Measurements from ENCODE around the gene CYP46A1.

The CYP46A1 gene

DNA sequence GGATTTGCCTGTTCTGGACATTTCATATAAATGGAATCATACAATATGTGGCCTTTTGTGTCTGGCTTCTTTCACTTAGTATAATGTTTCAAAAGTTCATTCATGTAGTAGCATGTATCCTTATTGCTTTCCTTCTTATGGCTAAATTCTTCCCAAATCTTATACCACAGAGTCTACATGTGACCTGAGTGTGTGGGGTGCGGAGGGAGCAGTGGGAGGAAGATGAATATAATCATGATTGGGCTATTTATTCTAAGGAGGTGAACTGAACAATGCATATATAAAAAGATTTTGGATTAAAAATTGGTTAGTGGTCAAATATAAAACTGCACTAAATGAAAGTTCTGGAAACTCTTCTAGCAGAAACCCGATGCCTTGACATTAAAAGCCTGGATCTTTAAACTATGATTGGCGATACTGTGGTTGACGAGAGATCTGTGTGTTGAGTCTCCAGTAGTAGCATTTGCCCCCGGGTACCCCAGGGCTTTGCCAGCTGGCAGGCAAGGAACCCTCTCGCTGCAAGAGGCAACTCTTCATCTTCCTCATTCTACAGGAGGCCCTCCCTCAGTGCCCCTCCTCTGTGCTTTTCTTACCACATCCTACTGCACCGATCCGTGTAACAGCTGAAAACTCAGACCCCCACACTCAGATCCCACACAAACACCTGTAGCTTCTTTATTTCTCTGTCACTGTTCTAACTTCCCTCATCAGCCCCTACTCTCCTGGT is 2.6 kb downstream of the CYP46A1 start:
- in situ Hi-C loops (cut with HindIII; ENCODE audit: low sequenced_read_pairs) = loop anchor here (5.0 to 10.0 kb wide), 3 partner anchors 148 to 206 kb away; no protein-coding TSS in a partner anchor

DNA sequence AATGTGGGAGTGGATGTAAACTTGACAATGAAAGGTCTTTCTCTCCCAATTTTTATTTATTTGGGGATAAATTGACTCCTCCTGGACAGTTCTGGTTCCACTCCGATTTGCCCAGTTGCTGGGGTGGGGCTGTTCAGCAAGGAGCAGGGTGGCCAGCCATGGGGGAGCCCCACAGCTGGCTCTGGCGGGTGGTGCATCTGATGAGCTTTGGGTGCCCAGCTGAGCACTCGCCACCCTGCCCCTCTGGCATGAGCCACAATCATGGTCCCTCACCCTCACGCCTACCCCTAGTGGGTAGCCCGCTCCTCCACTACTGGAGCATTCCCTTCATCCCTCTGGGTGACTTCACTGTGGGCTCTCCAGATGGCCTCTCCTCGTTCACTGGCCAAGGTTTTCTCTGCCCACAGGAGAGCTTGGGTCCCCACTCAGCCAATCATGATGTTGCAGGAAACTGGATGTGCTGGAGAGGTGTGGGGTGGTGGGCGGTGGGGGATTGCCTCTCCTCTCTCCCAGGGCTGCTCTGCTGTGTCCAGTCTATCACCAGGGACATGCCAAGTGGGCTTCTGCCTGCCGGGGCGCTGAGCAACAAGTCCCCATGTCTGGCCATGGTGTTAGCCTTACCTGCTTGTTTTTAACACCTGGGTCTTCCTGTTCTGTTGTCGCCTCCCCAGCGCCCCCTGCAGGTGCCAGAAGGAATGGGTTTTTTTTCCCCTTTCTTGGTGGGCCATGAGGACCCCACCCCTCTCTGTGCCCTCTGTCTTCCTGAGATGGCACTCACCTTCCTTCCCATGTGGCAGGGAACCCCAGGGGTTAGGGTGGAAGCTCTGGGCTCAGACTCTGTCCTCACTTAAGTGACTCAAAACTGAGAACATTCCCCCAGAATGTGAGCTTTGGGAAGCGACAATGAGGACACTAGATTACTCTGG is 3.4 kb downstream of the CYP46A1 start:
- in situ Hi-C loops (cut with HindIII; ENCODE audit: low sequenced_read_pairs) = loop anchor here (5.0 to 10.0 kb wide), 3 partner anchors 147 to 205 kb away; no protein-coding TSS in a partner anchor

DNA sequence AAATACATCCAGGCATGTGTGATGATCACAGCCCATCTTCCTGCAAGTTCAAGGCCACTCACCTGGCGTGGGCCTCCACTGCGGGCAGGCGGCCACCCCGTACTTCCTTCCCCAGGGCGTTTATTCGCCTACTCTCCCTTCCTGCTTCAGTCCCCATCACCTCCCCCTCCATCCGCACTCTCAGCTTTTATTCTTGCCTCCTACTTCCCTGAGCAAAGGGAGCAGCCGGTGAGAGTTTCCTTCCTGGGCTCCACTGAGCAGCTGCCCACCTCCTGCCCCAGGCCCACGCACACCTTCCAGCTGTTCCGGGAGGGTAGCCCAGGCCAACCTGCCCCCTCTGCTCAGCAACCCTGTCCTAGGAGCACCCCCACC is 4.1 kb downstream of the CYP46A1 start:
- in situ Hi-C loops (cut with HindIII; ENCODE audit: low sequenced_read_pairs) = loop anchor here (5.0 to 10.0 kb wide), 3 partner anchors 147 to 204 kb away; no protein-coding TSS in a partner anchor

DNA sequence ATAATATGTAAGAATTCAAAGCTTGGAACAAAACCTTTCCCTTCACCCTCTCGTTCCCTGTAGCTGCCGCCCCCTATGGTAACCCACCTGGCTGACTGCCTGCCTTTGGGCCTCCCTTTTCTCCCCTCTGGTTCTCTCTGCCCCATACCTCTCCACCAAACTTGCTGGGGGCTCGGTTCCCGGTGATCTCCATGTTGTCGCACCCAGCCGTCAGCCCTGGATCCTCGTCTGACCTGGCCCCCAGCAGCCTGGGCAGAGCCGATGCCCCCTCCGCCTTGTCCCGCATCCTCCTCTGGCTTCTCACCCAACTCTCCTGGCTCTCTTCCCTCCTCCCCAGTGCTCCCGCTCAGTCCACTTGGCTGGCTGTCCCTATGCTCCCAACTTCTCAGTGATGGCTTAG is 4.5 kb downstream of the CYP46A1 start:
- in situ Hi-C loops (cut with HindIII; ENCODE audit: low sequenced_read_pairs) = loop anchor here (5.0 to 10.0 kb wide), 3 partner anchors 146 to 204 kb away; no protein-coding TSS in a partner anchor

DNA sequence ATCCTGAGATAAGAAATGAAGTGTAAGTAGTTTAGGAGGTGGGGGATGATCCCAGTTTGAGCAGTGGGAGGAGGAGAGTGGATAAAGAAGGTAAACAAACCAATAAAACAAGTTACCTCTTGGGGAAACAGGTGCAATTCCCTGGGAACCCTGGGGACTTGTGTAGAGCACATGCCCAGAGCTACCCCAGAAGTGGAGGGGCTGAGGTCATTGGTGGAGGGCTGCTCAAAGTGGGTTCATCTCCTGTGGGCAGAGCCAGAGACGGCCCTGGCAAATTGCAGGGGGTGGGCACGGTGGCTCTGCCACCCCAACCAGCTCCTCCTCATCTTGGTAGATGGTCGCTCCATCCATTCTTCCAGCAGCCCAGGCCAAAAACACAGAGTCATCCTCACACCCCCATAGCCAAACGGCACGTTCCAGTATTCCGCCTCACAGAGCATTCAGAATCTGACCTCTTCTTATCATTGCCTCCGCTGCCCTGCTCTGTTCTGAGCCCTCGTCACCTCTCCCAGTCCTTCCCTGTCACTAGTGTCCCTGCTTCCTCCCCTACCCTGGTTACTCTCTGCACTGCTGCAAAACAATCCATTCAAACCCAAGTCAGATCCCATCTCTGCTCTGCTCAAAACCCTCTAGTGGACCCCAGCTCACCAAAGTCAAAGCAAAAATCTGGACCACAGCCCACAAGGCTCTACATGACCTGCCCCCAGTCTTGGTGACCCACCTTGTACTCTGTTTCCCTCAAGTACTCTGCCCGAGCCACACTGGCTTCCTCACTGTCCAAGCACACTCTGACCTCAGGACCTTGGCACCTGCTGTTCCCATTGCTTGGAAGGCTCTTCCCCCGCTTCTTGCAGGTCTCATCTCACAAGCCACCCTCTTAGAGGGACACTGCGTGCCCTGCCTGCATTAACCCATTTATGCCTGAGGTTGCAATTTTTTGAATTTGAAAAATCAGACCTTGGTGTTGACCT is 5.5 kb downstream of the CYP46A1 start:
- in situ Hi-C loops (cut with HindIII; ENCODE audit: low sequenced_read_pairs) = loop anchor here (5.0 to 10.0 kb wide), 3 partner anchors 145 to 203 kb away; no protein-coding TSS in a partner anchor

DNA sequence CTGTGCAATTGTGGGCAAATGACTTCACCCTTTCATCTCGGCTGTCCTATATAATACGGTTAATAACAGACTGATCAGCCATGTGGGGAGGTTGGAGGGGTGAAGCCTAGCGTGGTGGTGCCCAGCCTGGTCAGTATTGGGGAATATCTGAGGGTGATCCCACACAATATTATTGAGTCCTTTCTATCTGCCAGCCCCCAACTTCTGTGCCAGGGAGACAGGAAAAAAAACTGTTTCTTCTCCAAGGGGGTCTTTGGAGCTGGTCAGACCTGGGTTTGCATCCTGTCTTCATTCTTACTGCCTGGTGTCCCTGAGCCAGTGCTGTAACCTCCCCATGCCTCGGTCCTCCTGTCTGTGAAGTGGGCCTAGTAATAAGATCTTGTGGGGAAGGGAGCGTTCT is 6.5 kb downstream of the CYP46A1 start:
- in situ Hi-C loops (cut with HindIII; ENCODE audit: low sequenced_read_pairs) = no loop called here

DNA sequence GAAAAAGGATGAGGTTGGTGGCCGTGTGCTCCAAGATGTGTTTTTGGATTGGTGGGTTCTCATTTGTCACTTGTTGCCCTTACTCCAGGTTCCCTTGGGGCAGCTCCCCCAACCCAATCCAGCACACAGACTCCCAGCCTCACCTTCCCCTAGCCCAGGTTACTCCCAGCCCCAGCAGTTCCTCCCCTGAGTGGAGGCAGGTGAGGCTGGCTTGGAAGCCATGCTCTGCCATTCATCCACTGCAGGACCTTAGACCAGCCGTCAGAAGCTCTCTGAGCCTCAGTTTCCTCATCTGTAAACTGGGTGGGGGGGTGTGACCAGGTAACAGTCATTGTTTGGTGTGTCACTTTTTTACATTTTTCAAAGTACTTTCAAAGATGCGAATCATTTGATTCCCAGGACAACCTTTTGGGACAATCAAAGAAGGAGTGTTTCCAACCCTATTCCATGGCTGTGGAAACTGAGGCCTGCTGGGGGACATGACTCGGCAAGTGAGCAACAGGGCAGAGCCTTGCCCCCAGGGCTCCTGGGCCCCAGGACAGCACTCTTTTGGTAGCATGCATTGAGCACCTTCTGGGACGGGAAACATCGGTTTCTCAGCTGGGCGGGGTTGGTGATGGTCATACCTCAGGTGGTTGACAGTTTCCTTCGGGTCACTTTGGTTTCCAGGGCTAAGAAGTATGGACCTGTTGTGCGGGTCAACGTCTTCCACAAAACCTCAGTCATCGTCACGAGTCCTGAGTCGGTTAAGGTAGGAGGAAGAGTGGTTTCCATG is 7.2 kb downstream of the CYP46A1 start:
- in situ Hi-C loops (cut with HindIII; ENCODE audit: low sequenced_read_pairs) = no loop called here

DNA sequence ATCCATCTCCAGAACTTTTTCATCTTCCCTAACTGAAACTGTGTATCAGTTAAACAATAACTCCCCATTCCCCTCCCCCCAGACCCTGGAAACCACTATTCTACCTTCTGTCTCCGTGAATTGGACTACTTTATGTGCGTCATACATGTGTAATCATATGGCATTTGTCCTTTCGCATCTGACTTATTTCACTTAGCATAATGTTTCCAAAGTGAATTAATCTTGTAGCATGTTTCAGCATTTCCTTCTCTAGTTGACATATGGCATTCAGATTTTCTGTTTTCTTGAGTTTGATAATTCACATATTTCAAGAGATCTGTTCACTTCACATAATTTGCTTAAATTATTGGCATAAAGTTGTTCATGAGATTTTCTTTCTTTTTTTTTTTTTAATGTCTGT is 9.8 kb downstream of the CYP46A1 start:
- in situ Hi-C loops (cut with HindIII; ENCODE audit: low sequenced_read_pairs) = no loop called here

DNA sequence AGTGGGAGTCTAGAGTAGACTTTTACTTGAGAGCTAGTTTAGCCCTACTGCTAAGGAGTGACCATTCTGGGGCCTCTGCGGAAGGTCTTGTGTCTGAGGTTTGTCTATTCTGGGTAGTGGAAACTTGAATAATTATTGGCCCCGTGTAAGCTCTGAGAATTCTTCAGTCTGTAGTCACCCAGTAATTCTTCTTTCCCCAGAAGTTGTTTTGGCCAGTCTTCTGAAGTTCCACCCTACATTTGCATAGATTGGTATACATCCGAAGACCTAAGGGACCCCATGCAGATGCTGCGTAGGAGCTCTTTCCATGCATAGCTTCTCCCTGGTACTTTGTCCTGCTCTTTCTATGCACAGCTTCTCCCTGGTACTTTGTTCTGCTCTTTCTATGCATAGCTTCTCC is 12.8 kb downstream of the CYP46A1 start:
- in situ Hi-C loops (cut with HindIII; ENCODE audit: low sequenced_read_pairs) = no loop called here

DNA sequence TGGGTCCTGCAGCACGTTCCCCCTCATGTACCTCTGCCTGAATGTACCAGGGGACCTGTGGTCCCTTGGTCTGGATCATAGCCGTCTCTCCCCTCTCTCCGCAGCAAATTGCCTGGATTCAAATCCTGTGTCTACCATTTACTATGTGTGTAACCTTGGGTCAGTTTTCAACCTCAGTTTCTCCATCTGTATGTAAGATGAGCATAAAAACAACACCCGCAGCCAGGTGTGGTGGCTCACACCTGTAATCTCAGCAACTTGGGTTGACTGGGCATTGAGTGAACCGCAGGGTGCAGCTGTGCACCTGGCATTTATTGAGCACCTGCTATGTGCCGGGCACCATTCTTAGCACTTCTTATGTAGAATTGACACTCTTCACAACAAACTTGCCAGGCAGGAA is 14.1 kb downstream of the CYP46A1 start:
- in situ Hi-C loops (cut with HindIII; ENCODE audit: low sequenced_read_pairs) = no loop called here

DNA sequence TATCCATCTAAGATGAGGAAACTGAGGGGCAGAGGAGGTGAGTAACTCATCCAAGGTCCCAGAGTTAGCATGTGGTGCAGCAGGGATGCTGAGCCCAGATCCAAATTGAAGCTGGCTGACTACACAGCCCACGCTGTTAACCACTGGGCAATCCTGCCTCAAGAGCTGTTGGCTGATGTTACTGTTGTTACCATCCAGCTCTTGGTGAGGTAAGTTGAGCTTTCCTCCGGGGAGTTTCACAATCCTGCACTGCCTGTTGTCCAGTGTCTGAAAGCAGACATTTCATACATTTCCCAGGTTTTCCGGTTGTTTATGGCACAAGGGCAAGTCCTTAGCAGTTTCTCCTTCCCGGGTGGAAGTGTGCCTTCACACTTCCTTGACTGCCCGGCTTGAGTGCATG is 14.5 kb downstream of the CYP46A1 start:
- in situ Hi-C loops (cut with HindIII; ENCODE audit: low sequenced_read_pairs) = no loop called here

DNA sequence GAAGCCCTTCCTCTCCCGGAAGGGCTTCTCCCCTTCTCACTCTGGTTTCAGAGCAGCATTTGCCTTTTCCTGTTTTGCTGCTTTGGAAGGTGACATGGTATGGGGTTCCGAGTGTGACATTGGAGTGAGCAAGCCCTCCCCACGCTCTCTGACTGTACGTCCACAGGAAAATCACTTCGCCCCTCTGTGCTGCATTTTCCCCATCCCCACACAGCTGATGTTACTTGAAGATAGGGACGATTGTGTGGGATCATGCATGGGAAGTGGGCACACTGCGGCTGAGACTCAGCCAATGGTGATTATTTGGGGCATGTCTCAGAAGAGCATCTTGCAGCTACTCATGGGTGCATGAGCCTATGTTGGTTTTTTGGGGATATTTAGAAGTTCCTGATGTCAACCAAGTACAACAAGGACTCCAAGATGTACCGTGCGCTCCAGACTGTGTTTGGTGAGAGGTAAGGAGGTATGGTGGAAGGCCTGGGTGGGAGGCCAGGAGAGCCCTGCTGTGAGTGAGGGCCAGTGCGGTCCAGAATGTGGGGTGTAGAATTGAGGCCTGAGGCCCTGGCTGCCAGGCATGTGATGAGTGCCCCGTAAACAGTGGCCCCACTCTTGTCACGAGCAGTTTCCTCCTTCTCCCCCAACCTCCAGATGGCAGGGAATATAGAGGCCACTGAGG is 15.1 kb downstream of the CYP46A1 start:
- in situ Hi-C loops (cut with HindIII; ENCODE audit: low sequenced_read_pairs) = no loop called here

DNA sequence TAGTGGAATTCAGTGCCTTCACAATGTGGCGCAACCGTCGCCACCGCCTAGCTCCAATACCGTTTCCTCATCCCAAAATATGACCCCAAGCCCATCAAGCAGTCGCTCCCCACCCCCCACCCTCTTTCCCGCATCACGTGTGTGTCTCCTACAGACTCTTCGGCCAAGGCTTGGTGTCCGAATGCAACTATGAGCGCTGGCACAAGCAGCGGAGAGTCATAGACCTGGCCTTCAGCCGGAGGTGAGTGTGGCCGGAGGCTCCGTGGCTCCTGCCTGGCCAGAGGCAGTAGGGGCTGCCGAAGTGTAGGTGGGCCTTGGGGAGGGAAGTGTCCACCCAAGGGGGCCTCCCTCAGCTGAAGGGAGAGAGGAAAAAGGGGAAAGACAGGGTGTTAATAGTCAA is 15.8 kb downstream of the CYP46A1 start:
- in situ Hi-C loops (cut with HindIII; ENCODE audit: low sequenced_read_pairs) = no loop called here

DNA sequence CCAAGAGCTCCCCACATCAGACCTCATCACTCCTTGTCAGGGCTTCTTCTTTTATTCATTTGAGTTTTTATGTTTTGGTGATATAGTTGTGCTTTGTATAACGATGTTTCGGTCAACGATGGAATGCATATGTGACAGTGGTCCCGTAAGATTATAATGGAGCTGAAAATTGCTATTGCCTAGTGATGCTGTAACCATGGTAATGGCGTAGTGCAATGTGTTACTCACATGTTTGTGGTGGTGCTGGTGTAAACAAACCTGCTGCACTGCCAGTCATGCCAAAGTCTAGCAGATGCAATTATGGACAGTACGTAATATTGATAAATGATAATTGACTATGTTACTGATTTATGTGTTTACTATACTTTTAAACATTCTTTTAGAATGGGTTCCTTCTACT is 16.3 kb downstream of the CYP46A1 start:
- in situ Hi-C loops (cut with HindIII; ENCODE audit: low sequenced_read_pairs) = no loop called here

DNA sequence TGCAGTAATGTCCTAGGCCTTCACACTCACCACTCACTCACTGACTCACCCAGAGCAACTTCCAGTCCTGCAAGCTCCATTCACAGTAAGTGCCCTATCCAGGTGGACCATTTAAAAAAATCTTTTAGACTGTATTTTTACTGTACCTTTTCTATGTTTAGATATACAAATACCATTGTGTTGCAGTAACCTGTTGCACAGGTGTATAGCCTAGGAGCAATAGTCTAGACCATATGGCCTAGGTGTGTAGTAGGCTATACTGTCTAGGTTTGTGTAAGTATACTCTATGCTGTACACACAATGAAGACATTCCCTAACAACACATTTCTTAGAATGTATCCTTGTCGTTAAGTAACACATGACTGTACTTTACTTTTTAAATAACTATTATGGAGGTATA is 17.2 kb downstream of the CYP46A1 start:
- in situ Hi-C loops (cut with HindIII; ENCODE audit: low sequenced_read_pairs) = no loop called here

DNA sequence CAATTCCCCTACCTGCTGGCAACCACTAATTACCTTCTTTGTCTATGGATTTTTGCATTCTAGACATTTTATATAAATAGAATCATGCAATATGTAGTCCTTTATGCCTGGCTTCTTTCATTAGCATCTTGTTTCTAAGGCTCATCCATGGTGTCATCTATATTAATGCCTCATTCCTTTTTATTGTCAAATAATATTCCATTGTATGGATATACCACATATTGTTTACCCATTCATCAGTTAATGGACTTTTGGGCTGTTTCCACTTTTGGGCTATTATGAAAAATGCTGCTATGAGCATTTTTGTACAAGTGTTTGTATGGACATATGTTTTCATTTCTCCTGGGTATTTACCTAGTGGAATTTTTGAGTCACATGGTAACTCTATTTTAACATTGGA is 18.0 kb downstream of the CYP46A1 start:
- in situ Hi-C loops (cut with HindIII; ENCODE audit: low sequenced_read_pairs) = no loop called here

DNA sequence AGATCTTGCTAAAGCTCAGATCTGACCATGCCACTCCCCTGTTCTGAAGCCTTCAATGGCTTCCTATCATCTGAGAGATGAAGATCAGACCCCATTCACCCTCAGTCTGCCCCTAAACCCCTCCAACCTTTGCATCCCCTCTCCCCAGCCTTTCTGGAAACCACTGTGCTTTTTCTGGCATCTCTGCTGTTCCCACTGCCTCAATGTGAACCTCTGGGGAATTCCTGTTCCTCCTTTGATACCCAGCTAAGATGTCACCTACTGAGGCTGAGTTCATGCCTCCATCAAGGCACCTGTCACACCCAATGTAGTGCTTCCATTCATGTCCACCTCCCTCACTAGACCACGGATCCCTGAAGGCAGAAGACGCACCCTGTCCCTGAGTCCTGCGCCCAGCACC is 19.3 kb downstream of the CYP46A1 start:
- in situ Hi-C loops (cut with HindIII; ENCODE audit: low sequenced_read_pairs) = no loop called here

DNA sequence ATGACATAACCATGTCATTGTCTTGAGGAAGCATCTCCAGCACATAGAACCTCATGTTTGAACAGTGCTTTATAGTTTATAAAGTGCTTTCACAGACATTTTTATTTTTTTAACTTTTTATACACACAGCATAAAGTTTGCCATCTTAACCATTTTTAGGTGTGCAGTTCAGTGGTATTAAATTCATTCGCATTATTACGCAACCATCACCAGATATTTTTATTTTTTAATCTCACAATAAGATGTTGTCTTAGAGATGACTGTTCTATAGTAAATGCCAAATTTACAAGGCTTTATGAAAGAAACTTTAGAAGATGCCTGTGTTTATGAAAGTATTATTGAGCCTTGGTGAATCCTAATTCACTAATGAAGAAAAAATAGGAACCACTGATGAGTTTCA is 19.9 kb downstream of the CYP46A1 start:
- in situ Hi-C loops (cut with HindIII; ENCODE audit: low sequenced_read_pairs) = no loop called here

DNA sequence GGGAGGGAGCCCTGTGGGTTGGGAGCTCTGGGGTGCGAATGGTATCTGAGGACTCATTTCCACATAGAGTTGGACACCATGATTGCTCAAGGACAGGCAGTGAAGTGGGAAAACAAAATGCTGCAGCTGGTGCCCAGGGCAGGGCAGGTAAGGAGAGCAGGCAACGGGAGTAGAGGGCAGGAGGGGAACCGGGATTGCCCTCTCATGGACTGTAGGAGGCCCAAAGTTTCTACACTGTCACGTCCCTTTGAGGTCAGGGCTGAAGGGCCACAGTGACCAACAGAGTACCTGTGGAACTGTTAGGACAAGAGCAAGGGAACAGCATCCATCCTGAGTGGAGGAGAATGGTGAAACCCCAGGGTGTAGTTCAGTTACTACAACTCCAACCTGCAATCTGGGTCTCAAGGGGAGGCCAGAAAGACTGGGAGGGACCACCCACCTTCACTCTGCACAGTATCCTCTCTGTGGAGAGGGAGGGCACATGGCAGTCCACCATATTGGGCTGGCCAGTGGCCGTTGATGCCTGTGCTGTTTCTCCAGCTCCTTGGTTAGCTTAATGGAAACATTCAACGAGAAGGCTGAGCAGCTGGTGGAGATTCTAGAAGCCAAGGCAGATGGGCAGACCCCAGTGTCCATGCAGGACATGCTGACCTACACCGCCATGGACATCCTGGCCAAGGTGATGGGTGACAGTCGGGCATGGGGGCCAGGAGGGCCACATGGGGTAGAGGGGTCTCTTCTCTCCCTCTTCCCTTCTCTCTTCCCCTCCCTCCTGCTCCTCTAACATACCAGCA is 22.2 kb downstream of the CYP46A1 start:
- in situ Hi-C loops (cut with HindIII; ENCODE audit: low sequenced_read_pairs) = no loop called here

Measured in endothelial cell of hepatic sinusoid (primary cell).